ENCODE results near the gene TDRD7.

TDRD7 gene

GRCh38 chr9:97387936-97388684 is 23.8 kb upstream of the TDRD7 start:
- DNase-seq (ENCODE audit: low read depth in 2 of 2) = no peak

DNA sequence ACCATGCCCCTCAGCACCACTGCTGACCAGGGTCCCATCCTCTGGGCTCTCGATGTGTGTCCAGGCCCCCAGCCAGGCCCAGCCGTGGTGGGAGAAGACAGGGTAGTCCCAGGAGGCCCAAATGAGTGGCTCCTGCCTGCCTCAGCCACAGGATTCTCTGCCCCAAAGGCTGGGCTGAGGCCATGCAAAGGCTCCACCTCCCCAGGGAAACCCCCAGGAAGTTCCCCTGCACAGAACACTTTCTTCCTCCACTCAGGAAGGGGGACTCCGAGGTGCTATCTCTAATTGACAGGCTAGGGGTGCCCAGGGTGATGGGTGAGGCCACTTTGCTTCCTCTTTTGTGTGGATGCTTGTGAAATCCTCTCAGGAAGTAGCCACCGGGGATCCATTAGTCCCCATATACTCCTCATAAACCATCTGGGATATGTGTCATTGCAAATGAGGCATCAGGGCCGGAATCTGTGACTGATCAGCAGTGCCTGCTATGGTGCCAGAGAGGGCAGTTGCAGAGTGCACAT is 23.1 kb upstream of the TDRD7 start:
- no peak for DNase-seq (ENCODE audit: low read depth in 2 of 2)

DNA sequence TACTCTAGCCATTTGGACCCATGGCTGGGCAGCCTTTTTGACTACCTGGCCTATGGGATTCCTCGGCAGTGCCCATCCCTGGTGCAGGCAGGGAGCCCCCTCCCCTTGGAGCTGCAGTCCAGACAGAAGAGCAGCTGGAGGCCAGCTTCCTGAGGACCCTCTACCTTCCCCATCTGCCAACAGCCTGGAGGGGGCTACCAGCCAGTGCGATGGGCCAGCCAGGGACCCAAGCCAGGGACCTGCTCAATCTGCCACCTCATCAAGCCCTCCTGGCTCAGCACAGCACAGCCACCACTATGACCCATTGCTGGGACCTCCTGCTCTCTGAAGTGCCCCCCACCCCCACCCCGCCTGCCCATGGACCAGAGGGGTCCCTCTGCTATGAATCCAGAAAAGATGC is 22.6 kb upstream of the TDRD7 start:
- no peak for DNase-seq (ENCODE audit: low read depth in 2 of 2)

DNA sequence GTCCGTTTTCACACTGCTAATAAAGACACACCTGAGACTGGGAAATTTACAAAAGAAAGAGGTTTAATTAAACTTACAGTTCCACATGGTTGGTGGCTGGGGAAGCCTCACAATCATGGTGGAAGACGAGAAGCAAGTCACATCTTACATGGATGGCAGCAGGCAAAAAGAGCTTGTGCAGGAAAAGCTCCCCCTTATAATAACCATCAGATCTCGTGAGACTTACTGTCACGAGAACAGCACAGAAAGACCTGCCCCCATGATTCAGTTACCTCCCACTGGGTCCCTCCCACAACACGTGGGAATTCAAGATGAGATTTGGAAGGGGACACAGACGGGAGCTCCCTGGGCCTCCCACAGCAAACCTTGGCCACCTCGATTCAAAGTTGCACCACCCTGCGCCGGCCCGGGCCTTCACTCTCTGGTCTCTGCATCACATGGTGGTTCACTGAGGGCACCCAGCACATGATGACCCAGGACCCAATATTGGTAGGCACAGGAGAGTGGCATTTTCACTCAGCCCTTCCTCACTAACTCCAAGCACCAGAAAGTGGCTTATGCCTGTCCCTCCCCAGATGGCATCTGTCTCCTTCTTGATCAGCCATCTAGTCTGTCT is 21.0 kb upstream of the TDRD7 start:
- no peak for DNase-seq (ENCODE audit: low read depth in 2 of 2)

DNA sequence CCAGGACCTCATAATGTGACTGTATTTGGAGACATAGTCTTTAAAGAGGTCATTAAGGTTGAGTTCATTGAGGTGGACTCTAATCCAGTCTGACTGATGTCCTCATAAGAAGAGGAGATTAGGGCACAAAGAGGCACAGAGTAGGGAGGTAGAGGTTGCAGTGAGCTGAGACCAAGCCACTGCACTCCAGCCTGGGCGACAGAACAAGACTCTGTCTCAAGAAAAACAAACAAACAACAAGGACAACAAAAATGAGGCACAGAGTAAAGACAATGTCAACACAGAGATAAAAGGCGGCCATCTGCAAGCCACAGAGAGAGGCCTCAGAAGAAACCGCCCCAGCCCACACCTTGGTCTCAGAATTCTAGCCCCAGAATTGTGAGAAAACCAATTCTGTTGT is 17.0 kb upstream of the TDRD7 start:
- DNase-seq (ENCODE audit: low read depth in 2 of 2) = no peak

- DNase-seq (ENCODE audit: low read depth in 2 of 2) = no peak
These were observed 16.2 kb upstream of the TDRD7 start for GRCh38 chr9:97395745-97396144.

DNA sequence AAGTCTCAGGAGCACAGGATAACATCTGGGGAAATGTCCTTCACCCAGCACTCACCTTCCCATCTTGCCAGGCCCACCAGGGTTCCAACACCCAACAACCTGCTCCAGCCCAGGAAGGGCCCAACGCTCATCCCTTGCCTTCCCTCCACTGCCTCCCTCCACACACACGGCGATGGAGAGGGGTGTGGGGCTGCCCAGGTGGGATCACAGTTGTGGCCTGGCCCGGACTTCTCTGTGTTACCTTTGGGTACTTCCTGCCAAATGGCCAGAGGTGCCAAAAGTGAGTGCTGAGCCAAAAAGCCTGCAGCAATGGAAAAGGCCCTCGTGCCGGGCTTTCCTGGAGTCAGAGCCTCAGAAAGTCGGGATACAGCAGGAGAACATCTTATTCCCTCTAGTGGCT is 15.6 kb upstream of the TDRD7 start:
- DNase-seq (ENCODE audit: low read depth in 2 of 2) = no peak

DNA sequence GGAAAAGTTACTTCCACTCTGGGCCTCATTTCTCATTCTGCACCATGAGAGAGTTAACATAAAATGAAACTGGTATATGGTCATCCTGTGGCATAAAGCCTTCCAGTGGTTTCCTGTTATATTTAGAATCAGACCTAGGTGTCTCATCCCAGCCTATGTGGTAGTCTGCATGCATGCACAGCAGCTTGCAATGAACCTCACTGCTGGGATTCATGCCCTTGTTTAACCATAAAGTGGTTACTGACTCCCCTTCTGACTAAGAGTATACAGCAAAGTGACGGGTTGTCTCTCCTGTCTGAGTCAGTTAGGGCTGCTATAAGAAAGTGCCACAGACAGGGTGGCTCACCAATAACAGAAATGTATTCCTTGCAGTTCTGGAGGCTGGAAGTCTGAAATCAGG is 14.7 kb upstream of the TDRD7 start:
- no peak for DNase-seq (ENCODE audit: low read depth in 2 of 2)

DNA sequence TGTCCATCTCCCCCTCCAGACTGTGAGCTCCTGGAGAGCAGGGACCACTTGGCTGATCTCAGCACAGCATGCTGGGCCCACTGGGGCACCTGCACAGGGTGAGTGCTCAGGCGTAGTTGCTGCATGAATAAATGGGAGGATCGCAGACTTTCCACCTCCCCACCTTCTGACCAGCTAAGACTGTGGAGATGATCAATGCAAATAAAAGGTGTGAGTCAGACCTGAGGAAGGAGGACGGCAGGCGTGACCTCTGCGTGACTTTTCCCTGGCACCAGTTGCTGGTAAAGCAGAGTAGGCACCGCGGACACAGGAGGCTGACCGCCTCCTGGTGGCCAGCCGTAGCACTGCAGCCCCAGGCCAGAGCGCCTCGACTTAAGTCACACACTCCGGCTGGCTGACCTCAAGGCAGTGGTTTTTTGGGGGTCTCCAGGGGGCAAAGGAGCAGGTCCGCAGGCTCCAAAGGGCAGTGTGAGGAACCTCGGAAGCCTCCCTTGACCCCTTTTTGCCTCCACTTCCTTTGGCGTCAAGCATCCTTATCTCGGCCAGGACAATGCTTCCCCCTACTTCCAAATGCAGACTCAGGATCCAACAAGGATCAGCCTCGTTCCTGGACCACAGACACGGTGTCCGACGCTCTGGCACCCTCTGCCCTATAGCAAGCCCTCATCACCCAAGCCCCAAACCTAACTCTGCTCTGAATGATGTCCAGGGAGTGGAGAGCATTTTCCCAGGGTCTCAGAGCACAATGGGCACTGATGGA is 12.7 kb upstream of the TDRD7 start:
- no peak for DNase-seq (ENCODE audit: low read depth in 2 of 2)

- no peak for DNase-seq (ENCODE audit: low read depth in 2 of 2)
These were observed 8.1 kb upstream of the TDRD7 start for GRCh38 chr9:97403746-97404316.

DNA sequence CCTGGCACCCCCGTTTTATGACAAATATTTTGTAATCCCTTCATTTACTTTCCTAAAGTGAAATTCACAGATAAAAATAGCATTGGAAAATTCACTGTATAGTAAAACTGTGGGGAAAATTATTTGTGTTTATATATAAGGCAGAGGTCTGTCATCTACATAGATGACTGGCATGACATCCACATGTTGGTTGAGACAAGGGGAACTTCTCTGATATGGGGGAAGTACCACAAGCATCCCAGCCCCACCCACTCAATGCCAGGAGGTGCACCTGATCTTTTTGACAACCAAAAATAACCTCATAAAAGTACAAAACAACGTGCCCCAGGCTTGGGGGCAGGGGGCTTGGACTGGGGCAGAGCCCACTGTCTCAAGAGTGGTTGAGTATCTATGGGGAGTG is 6.3 kb upstream of the TDRD7 start:
- no peak for DNase-seq (ENCODE audit: low read depth in 2 of 2)

GRCh38 chr9:97406620-97407177 is 5.2 kb upstream of the TDRD7 start:
- no peak for DNase-seq (ENCODE audit: low read depth in 2 of 2)

DNA sequence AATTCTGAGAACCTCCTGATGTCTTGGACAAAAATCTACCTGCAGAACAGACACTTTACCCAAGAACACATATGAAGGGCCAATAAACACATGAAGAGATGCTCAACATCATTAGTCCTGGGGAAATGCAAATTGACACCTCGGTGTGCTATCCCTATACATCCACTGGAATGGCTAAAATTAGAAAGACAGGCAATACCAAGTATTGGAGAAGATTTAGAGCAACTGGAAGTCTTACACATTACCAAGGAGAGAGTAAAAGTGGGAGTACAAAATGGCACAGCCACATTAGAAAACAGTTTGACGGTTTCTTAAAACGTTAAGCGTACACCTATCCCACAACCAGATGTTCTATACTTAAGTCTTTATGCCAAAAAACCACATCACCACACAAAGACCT is 3.3 kb upstream of the TDRD7 start:
- DNase-seq (ENCODE audit: low read depth in 2 of 2) = no peak

DNA sequence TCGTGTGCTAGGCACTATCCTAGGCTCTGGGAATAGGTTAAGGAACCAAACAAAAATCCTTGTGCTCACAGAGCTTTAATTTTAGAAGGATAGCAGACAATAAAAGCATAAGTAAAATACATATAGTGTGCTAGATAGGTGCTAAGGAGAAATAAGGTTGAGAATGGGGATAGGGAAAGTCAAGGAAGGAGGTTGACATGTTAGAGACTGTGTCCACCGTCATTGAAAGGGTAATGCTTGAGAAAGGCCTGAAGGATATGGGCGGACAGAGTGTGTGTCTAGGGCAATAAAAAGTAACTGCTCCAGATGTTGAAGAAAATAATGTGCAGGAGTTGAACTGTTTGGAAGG is 482 bp upstream of the TDRD7 start:
- DNase-seq (ENCODE audit: low read depth in 2 of 2) = no peak

- DNase-seq (ENCODE audit: low read depth in 2 of 2) = no peak
These were observed 910 bp downstream of the TDRD7 start for GRCh38 chr9:97412626-97413385.

- no peak for DNase-seq (ENCODE audit: low read depth in 2 of 2)
These were observed 1.6 kb downstream of the TDRD7 start for GRCh38 chr9:97413462-97413861.

GRCh38 chr9:97415146-97415545 is 3.2 kb downstream of the TDRD7 start:
- DNase-seq (ENCODE audit: low read depth in 2 of 2) = no peak

DNA sequence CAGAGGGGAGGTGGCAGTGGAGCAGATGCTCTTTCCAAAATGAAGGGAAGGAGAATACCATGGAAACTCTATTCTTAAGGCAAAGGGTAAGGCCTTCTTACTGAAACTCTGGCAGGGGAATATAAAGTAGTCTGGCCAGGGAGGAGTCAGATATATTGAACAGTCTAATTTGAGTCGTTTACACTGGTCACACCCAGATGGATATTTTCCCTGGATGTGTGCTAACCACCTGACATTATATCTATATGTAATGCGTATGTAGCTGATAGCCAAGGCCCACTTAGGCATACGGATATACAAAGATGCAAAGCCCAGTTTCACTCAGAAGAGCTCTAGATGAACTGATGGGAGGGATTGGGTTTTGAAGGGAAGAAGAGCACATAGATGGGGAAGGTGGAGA is 7.0 kb downstream of the TDRD7 start:
- no peak for DNase-seq (ENCODE audit: low read depth in 2 of 2)

- DNase-seq (ENCODE audit: low read depth in 2 of 2) = no peak
These were observed 7.5 kb downstream of the TDRD7 start for GRCh38 chr9:97419309-97419867.

DNA sequence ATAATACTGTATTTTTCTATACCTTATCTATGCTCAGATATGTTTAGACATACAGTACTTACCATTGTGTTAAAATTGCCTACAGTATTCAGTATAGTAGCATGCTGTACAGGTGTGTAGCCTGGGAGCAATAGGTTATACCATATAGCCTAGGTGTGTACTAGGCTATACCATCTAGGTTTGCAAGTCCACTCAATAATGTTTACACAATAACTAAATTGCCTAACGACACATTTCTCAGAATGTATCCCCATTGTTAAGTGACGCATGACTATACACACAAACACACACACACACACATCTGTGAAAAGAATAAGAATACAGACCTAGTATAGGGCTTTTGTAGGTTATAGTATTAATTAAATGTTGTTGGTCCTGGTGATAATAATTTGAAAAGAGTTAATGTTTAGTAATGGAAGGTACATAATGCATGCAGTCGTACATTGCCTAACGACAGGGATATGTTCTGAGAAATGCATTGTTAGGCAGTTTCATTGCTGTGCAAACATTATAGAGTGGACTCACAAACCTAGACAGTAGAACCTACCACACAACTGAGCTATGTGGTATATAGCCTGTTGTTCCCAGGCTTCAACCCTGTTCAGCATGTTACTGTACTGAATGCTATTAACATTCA is 13.6 kb downstream of the TDRD7 start:
- no peak for DNase-seq (ENCODE audit: low read depth in 2 of 2)

DNA sequence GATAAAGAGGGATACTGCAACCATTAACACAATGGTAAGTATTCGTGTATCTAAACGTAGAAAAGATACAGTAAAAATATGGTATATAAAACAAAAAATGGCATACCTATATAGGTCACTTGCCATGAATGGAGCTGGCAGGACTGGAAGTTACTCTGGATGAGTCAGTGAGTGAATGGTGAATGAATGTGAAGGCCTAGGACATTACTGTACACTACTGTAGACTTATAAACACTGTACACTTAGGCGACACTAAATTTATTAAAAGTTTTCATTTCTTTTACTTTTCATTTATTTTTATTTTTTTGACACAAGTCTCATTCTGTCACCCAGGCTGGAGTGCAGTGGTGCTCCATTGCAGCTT is 14.1 kb downstream of the TDRD7 start:
- DNase-seq (ENCODE audit: low read depth in 2 of 2) = no peak
